ENCODE data around the gene NPR1.

NPR1 gene

DNA sequence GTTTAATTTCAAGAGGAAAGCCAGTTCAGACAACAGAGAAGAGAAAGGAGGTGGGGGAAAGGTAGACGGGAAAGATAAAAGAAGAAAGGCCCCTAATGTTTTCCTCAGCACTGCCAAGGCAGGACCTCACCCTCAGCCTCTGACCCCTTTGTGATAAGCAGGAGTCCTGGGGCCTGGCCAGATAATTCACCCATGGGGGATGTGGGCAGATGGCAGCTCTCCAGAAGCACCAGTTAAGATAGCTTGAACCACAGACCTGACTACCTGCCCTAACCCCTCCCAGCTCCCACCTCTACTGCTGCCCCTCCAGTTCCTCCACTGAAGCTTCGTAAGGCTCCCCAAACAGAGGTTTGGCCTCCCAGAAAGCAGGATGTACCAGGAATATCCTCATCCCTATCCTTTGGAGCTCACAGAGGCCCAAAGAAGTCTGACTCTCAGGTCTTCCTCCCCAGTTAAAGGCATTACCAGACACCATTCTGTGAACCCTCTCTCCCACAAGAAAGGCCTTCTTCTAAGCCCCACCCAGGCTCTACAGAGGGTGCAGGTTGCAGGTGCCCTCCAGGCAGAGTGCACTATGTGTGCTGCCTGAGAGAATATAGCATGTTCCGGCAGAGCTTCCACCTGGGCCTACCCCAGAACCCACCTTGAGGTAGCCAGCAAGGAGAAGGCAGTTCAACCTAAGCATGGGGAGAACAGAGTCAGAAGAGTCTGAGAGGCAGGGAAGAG, 29.2 kb upstream of the NPR1 start:
- no peak overlapping the region for H3K4me3 ChIP-seq (ENCODE audit: control insufficient read depth, low read depth, low read length)
- DNase-seq (ENCODE audit: low read depth), result no peak
- TF ChIP-seq, protein P1, sequence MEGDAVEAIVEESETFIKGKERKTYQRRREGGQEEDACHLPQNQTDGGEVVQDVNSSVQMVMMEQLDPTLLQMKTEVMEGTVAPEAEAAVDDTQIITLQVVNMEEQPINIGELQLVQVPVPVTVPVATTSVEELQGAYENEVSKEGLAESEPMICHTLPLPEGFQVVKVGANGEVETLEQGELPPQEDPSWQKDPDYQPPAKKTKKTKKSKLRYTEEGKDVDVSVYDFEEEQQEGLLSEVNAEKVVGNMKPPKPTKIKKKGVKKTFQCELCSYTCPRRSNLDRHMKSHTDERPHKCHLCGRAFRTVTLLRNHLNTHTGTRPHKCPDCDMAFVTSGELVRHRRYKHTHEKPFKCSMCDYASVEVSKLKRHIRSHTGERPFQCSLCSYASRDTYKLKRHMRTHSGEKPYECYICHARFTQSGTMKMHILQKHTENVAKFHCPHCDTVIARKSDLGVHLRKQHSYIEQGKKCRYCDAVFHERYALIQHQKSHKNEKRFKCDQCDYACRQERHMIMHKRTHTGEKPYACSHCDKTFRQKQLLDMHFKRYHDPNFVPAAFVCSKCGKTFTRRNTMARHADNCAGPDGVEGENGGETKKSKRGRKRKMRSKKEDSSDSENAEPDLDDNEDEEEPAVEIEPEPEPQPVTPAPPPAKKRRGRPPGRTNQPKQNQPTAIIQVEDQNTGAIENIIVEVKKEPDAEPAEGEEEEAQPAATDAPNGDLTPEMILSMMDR (conservative IDR thresholded peaks at IDR 0.05; ENCODE audit: control insufficient read depth, insufficient read depth, low read depth, low read length), result no peak

DNA sequence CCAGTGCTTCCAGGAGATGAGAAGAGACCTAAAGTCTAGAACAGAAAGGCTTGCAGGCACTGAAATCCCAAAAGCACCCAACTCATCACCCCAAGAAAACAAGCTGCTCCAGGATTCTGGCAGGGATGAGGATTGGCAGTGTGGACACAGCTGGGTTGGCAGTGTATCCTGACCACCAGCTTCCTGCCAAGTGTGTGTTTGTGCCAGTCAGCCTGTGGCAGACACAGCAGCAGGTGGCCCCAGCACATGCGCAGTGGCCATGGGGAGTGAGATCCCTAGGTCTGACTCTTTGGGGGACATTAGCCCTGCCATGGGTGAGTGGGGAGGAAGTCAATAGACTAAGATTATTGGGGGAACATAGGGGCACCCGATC, 28.6 kb upstream of the NPR1 start:
- no peak for DNase-seq (ENCODE audit: low read depth)
- no peak overlapping the region for H3K4me3 ChIP-seq (ENCODE audit: control insufficient read depth, low read depth, low read length)
- TF ChIP-seq, protein P1 (conservative IDR thresholded peaks at IDR 0.05; ENCODE audit: control insufficient read depth, insufficient read depth, low read depth, low read length), result no peak

DNA sequence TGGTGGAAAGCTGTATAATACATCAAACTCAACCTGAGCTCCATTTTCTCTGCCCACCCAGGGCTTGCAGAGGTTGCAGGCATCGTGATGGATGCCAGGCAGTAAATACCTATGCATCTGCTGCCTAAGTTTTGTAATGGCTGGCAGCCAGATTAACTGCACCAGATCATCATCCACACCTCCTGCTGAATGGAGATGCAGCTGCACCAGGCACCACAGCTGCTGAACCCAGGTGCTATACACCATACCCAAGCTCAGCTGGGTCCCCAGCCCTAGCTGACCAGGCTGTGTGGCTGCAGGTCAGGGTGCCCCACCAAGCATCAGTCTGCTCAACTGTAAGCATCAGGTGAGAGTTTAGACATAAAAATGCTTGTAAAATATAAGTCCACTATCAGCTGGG, 26.7 kb upstream of the NPR1 start:
- H3K4me3 ChIP-seq (ENCODE audit: control insufficient read depth, low read depth, low read length), result no peak overlapping the region
- TF ChIP-seq, protein P1 (conservative IDR thresholded peaks at IDR 0.05; ENCODE audit: control insufficient read depth, insufficient read depth, low read depth, low read length), result no peak
- DNase-seq (ENCODE audit: low read depth), result no peak

DNA sequence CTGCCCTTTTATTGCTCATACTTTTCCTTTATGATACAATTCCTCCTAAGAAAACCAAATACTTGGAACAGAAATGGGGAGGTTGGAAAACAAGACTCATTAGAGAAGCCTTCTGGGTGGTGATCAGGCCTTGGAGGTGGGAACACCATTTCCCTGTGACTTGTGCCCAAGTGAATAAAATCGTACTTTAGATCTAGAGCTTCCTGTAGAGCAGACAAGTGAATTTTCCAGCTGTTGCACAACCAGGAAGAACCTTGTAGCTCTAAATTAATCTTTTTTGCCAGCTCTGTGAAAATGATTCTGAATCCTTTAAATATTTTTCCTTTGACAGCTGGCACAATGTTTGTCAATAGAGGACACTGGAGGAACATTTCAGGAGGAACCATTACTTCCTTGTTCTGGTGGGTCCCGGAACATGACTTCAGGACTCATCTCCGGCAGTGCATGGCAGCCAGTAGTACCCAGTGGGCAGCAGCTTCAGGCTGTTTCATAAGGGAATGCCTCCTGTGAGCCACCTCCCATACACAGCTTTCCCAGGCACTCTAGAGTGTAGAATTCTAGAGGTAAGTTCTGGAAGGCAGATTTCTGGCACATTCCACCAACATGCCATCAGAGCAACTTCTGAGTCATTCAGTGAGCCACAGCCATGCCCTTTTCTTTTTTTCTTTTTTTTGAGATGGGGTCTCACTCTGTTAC, 25.5 kb upstream of the NPR1 start:
- TF ChIP-seq, protein P1 (conservative IDR thresholded peaks at IDR 0.05; ENCODE audit: control insufficient read depth, insufficient read depth, low read depth, low read length), result no peak
- H3K4me3 ChIP-seq (ENCODE audit: control insufficient read depth, low read depth, low read length), result no peak overlapping the region
- DNase-seq (ENCODE audit: low read depth), result peak; percentile 53

DNA sequence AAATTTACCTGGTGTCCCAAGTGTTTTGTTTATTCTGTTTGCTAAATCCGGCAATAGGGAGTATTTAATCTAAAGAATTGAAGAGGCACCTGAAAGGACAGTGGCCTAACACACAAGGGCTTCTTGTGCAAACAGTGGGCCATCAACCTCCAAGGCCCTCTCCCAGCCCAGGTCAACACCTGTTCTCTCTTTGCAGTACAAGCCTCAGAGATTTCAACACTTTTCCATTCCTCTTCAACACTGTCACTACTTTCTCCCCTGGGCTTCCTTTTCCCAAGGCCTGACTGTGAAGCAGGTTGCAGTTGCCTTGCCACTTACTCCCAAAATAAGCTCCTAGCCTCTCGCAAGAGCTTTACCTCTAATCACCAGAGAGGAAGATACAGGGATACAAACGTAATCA, 23.2 kb upstream of the NPR1 start:
- TF ChIP-seq, protein P1 (conservative IDR thresholded peaks at IDR 0.05; ENCODE audit: control insufficient read depth, insufficient read depth, low read depth, low read length), result no peak
- H3K4me3 ChIP-seq (ENCODE audit: control insufficient read depth, low read depth, low read length), result no peak overlapping the region
- no peak for DNase-seq (ENCODE audit: low read depth)

DNA sequence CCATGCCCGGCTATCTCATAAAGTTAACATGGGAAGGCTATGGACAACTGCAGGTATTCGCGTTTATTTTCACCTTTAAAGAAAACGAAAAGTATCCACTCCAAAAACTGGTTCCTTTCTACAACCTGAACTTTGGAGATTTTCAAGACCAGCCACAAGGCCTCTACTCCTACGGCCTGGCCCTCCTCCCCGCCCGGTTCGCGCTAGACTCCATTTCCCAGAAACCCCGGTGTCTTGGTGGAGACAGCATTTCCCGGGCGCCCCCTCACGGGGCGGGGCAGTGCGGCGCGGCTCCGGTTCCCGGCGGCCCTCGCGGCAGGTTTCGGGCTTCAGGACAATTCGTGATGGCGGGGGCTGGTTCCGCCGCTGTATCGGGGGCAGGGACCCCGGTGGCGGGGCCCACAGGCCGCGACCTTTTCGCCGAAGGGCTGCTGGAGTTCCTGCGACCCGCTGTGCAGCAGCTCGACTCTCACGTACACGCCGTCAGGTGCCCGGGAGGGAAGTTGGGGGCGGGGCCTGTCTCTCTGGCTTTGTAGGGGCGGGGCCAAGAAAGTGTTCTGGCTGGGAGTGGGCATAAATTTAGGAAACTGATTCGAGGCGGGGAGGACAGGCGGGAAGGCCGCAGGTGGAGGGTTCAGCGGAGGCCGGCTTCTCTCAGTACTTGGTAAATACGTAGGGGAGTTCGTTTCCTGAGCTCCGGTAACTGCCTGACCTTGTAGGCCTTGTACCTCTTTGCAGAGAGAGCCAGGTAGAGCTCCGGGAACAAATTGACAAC, 19.9 kb upstream of the NPR1 start, which contains the start of gene SNAPIN:
Gene SNAPIN, plus strand, starts transcription at position 304 of the 775 bp plus-strand sequence. Its CDS starts 41 bp downstream, at position 345.
- H3K4me3 ChIP-seq (ENCODE audit: control insufficient read depth, low read depth, low read length), result peak within 1 kb of the TSS; percentile 90
- TF ChIP-seq, protein P1 (conservative IDR thresholded peaks at IDR 0.05; ENCODE audit: control insufficient read depth, insufficient read depth, low read depth, low read length), result no peak
- peak; percentile 82 for DNase-seq (ENCODE audit: low read depth)

Data from fibroblast of mammary gland (primary cell).